Mucosa of descending colon (tissue), 3 donors: ENCODE data around the gene HDX. TPM values are rescaled to one million over a fixed set of nuclear protein-coding genes. Genes with fewer than 3 reads are reported as not detected.
"Not testable (repeated sequence)": the region's sequence is repeated elsewhere in the genome, so short reads cannot be mapped to it uniquely, and the experiment has no call there.

ENCODE experiments used
- ATAC-seq: fragments of 200-7000 bp; cut with Tn5 transposase; one replicate; pipeline ENCODE4 v1.9.1; 2020; ENCODE audit warnings: mild to moderate bottlenecking, moderate library complexity
- DNase-seq, 3 donors: peaks; one replicate each; pipeline ENCODE4 v3.0.0-alpha.2; 2020
- H3K36me3 ChIP-seq: fragments of 200-600 bp; one replicate; pipeline ENCODE4 v1.8.0; 2021; ENCODE audit warnings: low read depth, mild to moderate bottlenecking
- H3K4me1 ChIP-seq: fragments of 200-600 bp; one replicate; pipeline ENCODE4 v1.8.0; 2021; ENCODE audit warnings: low read depth, mild to moderate bottlenecking
- H3K4me3 ChIP-seq: fragments of 200-600 bp; one replicate; pipeline ENCODE4 v1.8.0; 2021; ENCODE audit warnings: mild to moderate bottlenecking
- H3K9me3 ChIP-seq: fragments of 200-600 bp; one replicate; pipeline ENCODE4 v1.8.0; 2021; ENCODE audit warnings: mild to moderate bottlenecking
- CTCF ChIP-seq: fragments of 200-600 bp; IDR thresholded peaks from one replicate; pipeline ENCODE4 v1.8.0; 2022; ENCODE audit warnings: antibody characterized with exemption, mild to moderate bottlenecking
- intact Hi-C, 2 donors: fragments of 100-400 bp; cut with DNase I in 1 of 2; cut with micrococcal nuclease in 1 of 2; formaldehyde crosslinking; loops; one replicate each; pipeline versions ENCODE4 v1.11.0 to v1.11.1; 2022; cut with DNase I, micrococcal nuclease
- long read RNA-seq, 2 donors: library from polyadenylated mRNA; unstranded; transcript quantifications; one replicate each; pipeline ENCODE4 v2.0.0, GENCODE V29; 2019 to 2021
- total RNA-seq, 3 donors: library from RNA; stranded (reverse); fragmentation: NEBNext Ultra II Directional in 2 of 3; extraction: Animal tissue kit (Norgen Biotek cat#: 25700) in 2 of 3; gene quantifications; one replicate each; pipeline versions ENCODE4 v1.2.1 to v1.2.4, GENCODE V29; 2021 to 2023
- donor health status: DM: no; HTN: no; CAD: no; lungs with moderate emphysema.
- donor health status: DM: no; HTN: no; CAD: no.
- donor health status: DM: no; HTN: yes; CAD: no.

Gene HDX
- 1 to 10 TPM; 2.0 to 8.6 (median 2.3) TPM for total RNA-seq
- long read RNA-seq, donor 1, partial matches to known transcripts = 1 of 2 reads
- long read RNA-seq, donor 1, other reads (novel, unspliced or antisense) = 1 of 2 reads
- long read RNA-seq, donor 2 = 0 reads

- H3K36me3 ChIP-seq = no peaks in the 10 kb centered on the region
- ATAC-seq (peak; percentile 99), DNase-seq (peak; percentile 83 to 92 (median 86))
- H3K4me3 ChIP-seq = no peak within 1 kb of the TSS
- TF ChIP-seq CTCF = no peak
- intact Hi-C loops = no loop called here
- no peaks in the 10 kb centered on the region for H3K9me3 ChIP-seq
- no peaks in the 10 kb centered on the region for H3K4me1 ChIP-seq
Observed at GRCh38 chrX:84501798-84502628, at the start of gene HDX. HDX (minus strand) TSS chrX:84502453; CDS start chrX:84475397, 27,056 bp downstream.

GRCh38 chrX:84541315-84541714, 39.1 kb upstream of the HDX start:
- H3K9me3 ChIP-seq, intact Hi-C loops, H3K36me3 ChIP-seq, H3K4me1 ChIP-seq, DNase-seq, H3K4me3 ChIP-seq, ATAC-seq: not testable (repeated sequence)

GRCh38 chrX:84537627-84538026, 35.4 kb upstream of the HDX start:
- H3K9me3 ChIP-seq, intact Hi-C loops, H3K4me3 ChIP-seq: not testable (repeated sequence)

GRCh38 chrX:84488426-84488825, 13.8 kb downstream of the HDX start:
- ATAC-seq = no peak

More at GRCh38 chrX:84537627-84538026, 35.4 kb upstream of the HDX start:
- DNase-seq, H3K4me1 ChIP-seq, H3K36me3 ChIP-seq, ATAC-seq: not testable (repeated sequence)

GRCh38 chrX:84487365-84488353, 14.6 kb downstream of the HDX start:
- no peaks in the 10 kb centered on the region for H3K4me1 ChIP-seq
- no peak for TF ChIP-seq CTCF
- H3K9me3 ChIP-seq = no peaks in the 10 kb centered on the region
- DNase-seq = no peak
- intact Hi-C loops = no loop called here
- no peak overlapping the region for H3K4me3 ChIP-seq
- no peak for ATAC-seq
- no peaks in the 10 kb centered on the region for H3K36me3 ChIP-seq

More at GRCh38 chrX:84488426-84488825, 13.8 kb downstream of the HDX start:
- no peak for TF ChIP-seq CTCF
- intact Hi-C loops = no loop called here
- Histone ChIP-seq H3K36me3 (no peaks in the 10 kb centered on the region), H3K9me3 (no peaks in the 10 kb centered on the region), H3K4me1 (no peaks in the 10 kb centered on the region), H3K4me3 (no peak overlapping the region)
- DNase-seq = no peak

GRCh38 chrX:84479086-84479485, 23.2 kb downstream of the HDX start:
- no peak for DNase-seq
- ATAC-seq = no peak
- no peak for TF ChIP-seq CTCF
- no peaks in the 10 kb centered on the region for H3K4me1 ChIP-seq
- H3K4me3 ChIP-seq = no peak overlapping the region
- intact Hi-C loops = no loop called here
- H3K36me3 ChIP-seq = no peaks in the 10 kb centered on the region
- H3K9me3 ChIP-seq = no peaks in the 10 kb centered on the region
